HFF-Myc (cell line): ENCODE data around the gene NPR3.

Experiments
- DNase-seq: peaks from one replicate; pipeline ENCODE4 v3.0.0-alpha.2; 2011; ENCODE audit warnings: low read depth; ENCODE audit errors: extremely low read depth
- H3K4me3 ChIP-seq: replicated peaks from 2 replicates; pipeline ENCODE4 v1.5.1; 2011; ENCODE audit warnings: low read depth, mild to moderate bottlenecking, control low read depth, low read length
- CTCF ChIP-seq: IDR thresholded peaks from 2 replicates; pipeline ENCODE4 v1.5.1; 2012; ENCODE audit warnings: mild to moderate bottlenecking, low read depth, low read length, control low read depth; ENCODE audit errors: missing control alignments

The NPR3 gene

GRCh38 chr5:32840606-32841005, 129.5 kb downstream of the NPR3 start:
- DNase-seq, result no peak
- no peak for TF ChIP-seq CTCF
- no peak overlapping the region for H3K4me3 ChIP-seq
